DOHH2 (cell line): ENCODE results near the gene TEX14.

ENCODE experiments used
- CTCF ChIP-seq: fragments of 200-600 bp; sonication (generic); IDR thresholded peaks from one replicate; pipeline ENCODE4 v1.5.1; 2014; ENCODE audit warnings: antibody characterized with exemption, mild to moderate bottlenecking, low read depth, low read length; ENCODE audit not compliant: poor library complexity, severe bottlenecking
- EZH2phosphoT487 ChIP-seq: fragments of 200-600 bp; sonication (generic); IDR thresholded peaks from 2 replicates; pipeline ENCODE4 v1.6.1; 2017; ENCODE audit warnings: borderline replicate concordance, mild to moderate bottlenecking, antibody characterized with exemption, low read length, moderate library complexity, mixed read lengths

GRCh38 chr17:58527306-58527705 is 164.5 kb downstream of the TEX14 start:
- TF ChIP-seq CTCF (peak; percentile 33), EZH2phosphoT487 (no peak)
